Measurements from ENCODE around the gene VEPH1.

VEPH1 gene

DNA sequence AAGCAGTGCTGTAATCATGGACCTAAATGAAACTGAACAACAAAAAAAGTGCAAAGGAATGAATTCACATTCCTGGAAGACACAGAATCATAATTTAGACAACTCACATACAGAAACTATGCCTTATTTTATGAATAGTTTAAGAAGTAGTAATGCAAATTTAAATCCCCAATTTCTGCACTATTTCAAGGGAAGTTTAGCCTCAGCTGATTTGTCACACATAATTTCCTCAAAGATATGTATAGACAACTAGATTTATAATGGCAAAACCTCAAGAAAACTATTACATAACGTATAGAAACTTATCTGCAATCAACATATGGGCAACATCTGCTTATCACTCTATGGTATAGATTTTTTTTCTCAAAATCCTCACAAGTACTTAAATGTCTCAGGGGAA lies 74.4 kb downstream of the VEPH1 start:
- Histone ChIP-seq H3K9ac (ENCODE audit: low read length) (no peak overlapping the region), H2AFZ (ENCODE audit: low read depth, low read length, severe bottlenecking) (no peak overlapping the region), H3K9me2 (replicated peaks; ENCODE audit: insufficient read depth, low read length) (no peaks in the 10 kb centered on the region), H3K4me2 (ENCODE audit: low read depth, low read length, poor library complexity, severe bottlenecking) (no peak overlapping the region), H3F3A (ENCODE audit: insufficient read depth) (no peaks in the 10 kb centered on the region), H3K36me3 (ENCODE audit: low read length) (no peaks in the 10 kb centered on the region), H3K4me3 (ENCODE audit: insufficient read depth, low read length, poor library complexity, severe bottlenecking) (no peak overlapping the region), H3K9me3 (ENCODE audit: insufficient read depth, low read length) (no peaks in the 10 kb centered on the region), H4K20me1 (ENCODE audit: low read depth, low read length) (no peaks in the 10 kb centered on the region), H3K27me3 (ENCODE audit: low read length) (no peaks in the 10 kb centered on the region), H3K27ac (ENCODE audit: low read depth, low read length) (no peak overlapping the region), H3K79me2 (ENCODE audit: insufficient read depth, low read length) (no peaks in the 10 kb centered on the region)
- no peak for TF ChIP-seq CTCF (IDR thresholded peaks at IDR 0.05; ENCODE audit: insufficient read depth, low read length, poor library complexity, severe bottlenecking)
- TF ChIP-seq EZH2phosphoT487 (conservative IDR thresholded peaks at IDR 0.05; ENCODE audit: low read length), result no peak

GRCh38 chr3:157427901-157428300 lies 75.3 kb downstream of the VEPH1 start:
- H3K9me2 ChIP-seq (replicated peaks; ENCODE audit: insufficient read depth, low read length), result no peaks in the 10 kb centered on the region
- no peak overlapping the region for H3K9ac ChIP-seq (ENCODE audit: low read length)
- no peaks in the 10 kb centered on the region for H3K36me3 ChIP-seq (ENCODE audit: low read length)
- H3K9me3 ChIP-seq (ENCODE audit: insufficient read depth, low read length), result no peaks in the 10 kb centered on the region
- H3F3A ChIP-seq (ENCODE audit: insufficient read depth), result no peaks in the 10 kb centered on the region
- no peak overlapping the region for H2AFZ ChIP-seq (ENCODE audit: low read depth, low read length, severe bottlenecking)
- H3K27me3 ChIP-seq (ENCODE audit: low read length), result no peaks in the 10 kb centered on the region
- no peaks in the 10 kb centered on the region for H4K20me1 ChIP-seq (ENCODE audit: low read depth, low read length)
- H3K79me2 ChIP-seq (ENCODE audit: insufficient read depth, low read length), result no peaks in the 10 kb centered on the region
- no peak overlapping the region for H3K4me2 ChIP-seq (ENCODE audit: low read depth, low read length, poor library complexity, severe bottlenecking)
- no peak overlapping the region for H3K4me3 ChIP-seq (ENCODE audit: insufficient read depth, low read length, poor library complexity, severe bottlenecking)
- no peak for TF ChIP-seq EZH2phosphoT487 (conservative IDR thresholded peaks at IDR 0.05; ENCODE audit: low read length)
- H3K27ac ChIP-seq (ENCODE audit: low read depth, low read length), result no peak overlapping the region

DNA sequence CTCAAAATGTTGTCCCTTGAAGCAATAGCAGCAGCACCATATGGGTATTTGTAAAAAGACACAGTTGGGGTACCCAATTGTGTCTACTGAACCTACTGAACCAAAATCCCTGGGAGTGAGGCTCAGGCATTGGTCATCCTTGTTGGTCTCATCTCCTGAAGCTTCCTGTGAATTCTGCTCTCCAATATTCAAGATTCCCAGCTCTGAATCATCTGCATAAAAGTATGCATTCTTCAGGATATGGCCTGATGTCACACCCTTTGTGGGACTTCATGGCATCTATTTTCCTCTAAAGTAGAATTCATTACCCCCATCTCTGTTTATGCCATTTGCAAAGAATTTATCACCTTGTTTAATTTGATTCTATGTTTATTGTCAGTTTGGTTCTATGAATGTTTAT lies 79.9 kb downstream of the VEPH1 start:
- Histone ChIP-seq H3K9me3 (ENCODE audit: insufficient read depth, low read length) (no peaks in the 10 kb centered on the region), H2AFZ (ENCODE audit: low read depth, low read length, severe bottlenecking) (no peak overlapping the region), H3K36me3 (ENCODE audit: low read length) (no peaks in the 10 kb centered on the region), H3K9ac (ENCODE audit: low read length) (no peak overlapping the region), H3F3A (ENCODE audit: insufficient read depth) (no peaks in the 10 kb centered on the region), H3K9me2 (replicated peaks; ENCODE audit: insufficient read depth, low read length) (no peaks in the 10 kb centered on the region), H4K20me1 (ENCODE audit: low read depth, low read length) (no peaks in the 10 kb centered on the region), H3K27ac (ENCODE audit: low read depth, low read length) (no peak overlapping the region), H3K4me2 (ENCODE audit: low read depth, low read length, poor library complexity, severe bottlenecking) (no peak overlapping the region), H3K4me3 (ENCODE audit: insufficient read depth, low read length, poor library complexity, severe bottlenecking) (no peak overlapping the region), H3K27me3 (ENCODE audit: low read length) (no peaks in the 10 kb centered on the region), H3K79me2 (ENCODE audit: insufficient read depth, low read length) (no peaks in the 10 kb centered on the region)
- no peak for TF ChIP-seq EZH2phosphoT487 (conservative IDR thresholded peaks at IDR 0.05; ENCODE audit: low read length)
- TF ChIP-seq CTCF (IDR thresholded peaks at IDR 0.05; ENCODE audit: insufficient read depth, low read length, poor library complexity, severe bottlenecking), result no peak

GRCh38 chr3:157420606-157421130 lies 82.5 kb downstream of the VEPH1 start:
- H4K20me1 ChIP-seq (ENCODE audit: low read depth, low read length), result no peaks in the 10 kb centered on the region
- no peaks in the 10 kb centered on the region for H3K27me3 ChIP-seq (ENCODE audit: low read length)
- H3K9me3 ChIP-seq (ENCODE audit: insufficient read depth, low read length), result no peaks in the 10 kb centered on the region
- no peak overlapping the region for H3K9ac ChIP-seq (ENCODE audit: low read length)
- no peaks in the 10 kb centered on the region for H3F3A ChIP-seq (ENCODE audit: insufficient read depth)
- no peaks in the 10 kb centered on the region for H3K79me2 ChIP-seq (ENCODE audit: insufficient read depth, low read length)
- no peak overlapping the region for H3K27ac ChIP-seq (ENCODE audit: low read depth, low read length)
- no peak overlapping the region for H2AFZ ChIP-seq (ENCODE audit: low read depth, low read length, severe bottlenecking)
- H3K36me3 ChIP-seq (ENCODE audit: low read length), result no peaks in the 10 kb centered on the region
- no peak overlapping the region for H3K4me3 ChIP-seq (ENCODE audit: insufficient read depth, low read length, poor library complexity, severe bottlenecking)
- H3K9me2 ChIP-seq (replicated peaks; ENCODE audit: insufficient read depth, low read length), result no peaks in the 10 kb centered on the region
- no peak overlapping the region for H3K4me2 ChIP-seq (ENCODE audit: low read depth, low read length, poor library complexity, severe bottlenecking)
- TF ChIP-seq EZH2phosphoT487 (conservative IDR thresholded peaks at IDR 0.05; ENCODE audit: low read length) (no peak), CTCF (IDR thresholded peaks at IDR 0.05; ENCODE audit: insufficient read depth, low read length, poor library complexity, severe bottlenecking) (no peak)

All from SU-DHL-6 (cell line).